B cell (primary cell): ENCODE results near the gene DHRS1.

Experiments used
- EZH2 ChIP-seq: IDR thresholded peaks from 2 replicates; pipeline ENCODE4 v1.6.1; 2012; ENCODE audit warnings: borderline replicate concordance, low read depth, mild to moderate bottlenecking, moderate library complexity, low read length; ENCODE audit not compliant: insufficient read depth, poor library complexity, severe bottlenecking
- TF ChIP-seq, protein P1 (sequence below): fragments of 200-600 bp; IDR thresholded peaks from one replicate; pipeline ENCODE4 v1.8.0; 2022; ENCODE audit warnings: antibody characterized with exemption, mild to moderate bottlenecking

DNA sequence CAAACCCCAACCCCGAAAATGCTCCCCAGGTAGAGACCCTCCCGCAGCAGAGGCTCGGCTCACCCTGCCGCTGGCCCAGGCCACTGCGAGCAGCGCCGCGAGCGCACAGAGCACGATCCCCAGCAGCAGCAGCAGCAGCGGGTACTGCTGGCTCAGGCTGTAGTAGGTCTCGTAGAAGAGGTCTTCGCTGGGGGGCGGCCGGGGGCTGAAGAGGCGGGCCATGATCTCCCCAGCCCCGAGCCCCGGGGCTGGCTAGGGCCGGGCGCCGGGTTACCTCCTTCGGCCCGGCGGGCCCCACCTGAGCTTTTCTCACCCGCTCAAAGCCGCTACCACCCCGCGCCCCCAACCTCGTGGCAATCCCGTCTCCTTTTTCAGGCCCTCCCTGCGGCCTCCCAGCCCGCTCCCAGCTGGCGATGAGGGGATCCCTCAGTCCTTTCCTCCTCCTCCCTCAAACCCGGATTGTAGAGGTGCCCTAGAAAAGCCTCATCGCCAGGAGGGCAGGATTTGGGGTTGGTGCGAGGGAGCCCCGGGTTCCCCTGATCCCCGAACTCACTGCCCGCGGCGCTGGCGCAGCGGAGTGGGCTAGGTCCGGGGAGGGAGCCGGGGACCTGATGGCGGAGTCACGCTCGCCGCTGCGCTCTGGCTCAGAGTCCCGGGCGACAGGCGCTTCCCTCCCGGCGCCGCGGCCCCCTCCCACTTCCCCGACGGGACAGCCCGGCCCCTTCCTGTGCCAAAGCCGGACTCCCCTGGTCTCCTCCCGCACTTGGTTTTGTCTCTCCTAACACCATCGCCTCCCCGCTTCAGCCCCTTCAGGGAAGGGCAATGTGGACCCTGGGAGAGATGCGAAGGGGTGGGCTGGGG, 35.1 kb upstream of the DHRS1 start, which contains the start of gene ADCY4:
- TF ChIP-seq, protein P1, sequence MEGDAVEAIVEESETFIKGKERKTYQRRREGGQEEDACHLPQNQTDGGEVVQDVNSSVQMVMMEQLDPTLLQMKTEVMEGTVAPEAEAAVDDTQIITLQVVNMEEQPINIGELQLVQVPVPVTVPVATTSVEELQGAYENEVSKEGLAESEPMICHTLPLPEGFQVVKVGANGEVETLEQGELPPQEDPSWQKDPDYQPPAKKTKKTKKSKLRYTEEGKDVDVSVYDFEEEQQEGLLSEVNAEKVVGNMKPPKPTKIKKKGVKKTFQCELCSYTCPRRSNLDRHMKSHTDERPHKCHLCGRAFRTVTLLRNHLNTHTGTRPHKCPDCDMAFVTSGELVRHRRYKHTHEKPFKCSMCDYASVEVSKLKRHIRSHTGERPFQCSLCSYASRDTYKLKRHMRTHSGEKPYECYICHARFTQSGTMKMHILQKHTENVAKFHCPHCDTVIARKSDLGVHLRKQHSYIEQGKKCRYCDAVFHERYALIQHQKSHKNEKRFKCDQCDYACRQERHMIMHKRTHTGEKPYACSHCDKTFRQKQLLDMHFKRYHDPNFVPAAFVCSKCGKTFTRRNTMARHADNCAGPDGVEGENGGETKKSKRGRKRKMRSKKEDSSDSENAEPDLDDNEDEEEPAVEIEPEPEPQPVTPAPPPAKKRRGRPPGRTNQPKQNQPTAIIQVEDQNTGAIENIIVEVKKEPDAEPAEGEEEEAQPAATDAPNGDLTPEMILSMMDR: no peak
- TF ChIP-seq EZH2: peak; percentile 79
